Activated gamma-delta T cell (primary cell): ENCODE results near the gene GRAMD4.

Experiments
- DNase-seq: peaks from one replicate; lab custom pipeline; 2025; lab: John Stamatoyannopoulos, UW

The GRAMD4 gene

DNA sequence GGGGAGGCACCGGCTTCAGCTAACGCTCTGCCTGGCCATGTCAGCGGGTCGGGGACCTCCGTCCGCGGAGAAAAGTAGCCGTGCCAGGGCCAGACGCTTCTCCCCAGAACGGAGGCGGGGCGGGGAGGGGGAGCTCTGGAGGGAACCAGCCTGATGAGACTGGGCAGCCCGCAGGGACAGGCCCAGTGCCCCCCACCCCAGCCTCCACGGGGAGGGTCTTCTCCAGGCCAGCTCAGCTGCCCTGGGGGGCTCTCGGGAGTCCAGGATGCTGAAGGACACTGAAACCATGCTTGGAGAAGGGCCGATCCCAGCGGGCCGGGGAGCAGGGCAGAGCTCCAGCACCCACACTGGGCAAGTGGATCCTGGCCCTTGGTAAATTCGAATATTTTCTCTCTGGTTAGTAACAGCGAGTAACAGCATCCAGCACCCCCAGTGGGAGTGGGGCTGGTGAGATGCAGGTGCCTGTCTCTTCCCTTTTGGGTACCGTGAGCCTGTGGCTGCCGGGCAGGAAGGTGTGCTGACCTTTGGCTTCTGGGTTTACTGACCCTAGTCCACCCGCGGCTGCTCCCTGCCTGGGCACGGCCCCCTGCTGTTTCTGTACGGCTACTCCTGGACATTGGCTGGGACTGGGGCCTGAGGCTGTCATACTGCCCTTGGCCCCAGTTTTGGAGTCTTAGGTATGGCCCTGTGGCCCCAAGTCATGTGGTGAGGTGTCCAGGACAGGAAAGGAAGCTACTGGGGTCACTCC, 35.8 kb downstream of the GRAMD4 start:
- DNase-seq, result no peak

DNA sequence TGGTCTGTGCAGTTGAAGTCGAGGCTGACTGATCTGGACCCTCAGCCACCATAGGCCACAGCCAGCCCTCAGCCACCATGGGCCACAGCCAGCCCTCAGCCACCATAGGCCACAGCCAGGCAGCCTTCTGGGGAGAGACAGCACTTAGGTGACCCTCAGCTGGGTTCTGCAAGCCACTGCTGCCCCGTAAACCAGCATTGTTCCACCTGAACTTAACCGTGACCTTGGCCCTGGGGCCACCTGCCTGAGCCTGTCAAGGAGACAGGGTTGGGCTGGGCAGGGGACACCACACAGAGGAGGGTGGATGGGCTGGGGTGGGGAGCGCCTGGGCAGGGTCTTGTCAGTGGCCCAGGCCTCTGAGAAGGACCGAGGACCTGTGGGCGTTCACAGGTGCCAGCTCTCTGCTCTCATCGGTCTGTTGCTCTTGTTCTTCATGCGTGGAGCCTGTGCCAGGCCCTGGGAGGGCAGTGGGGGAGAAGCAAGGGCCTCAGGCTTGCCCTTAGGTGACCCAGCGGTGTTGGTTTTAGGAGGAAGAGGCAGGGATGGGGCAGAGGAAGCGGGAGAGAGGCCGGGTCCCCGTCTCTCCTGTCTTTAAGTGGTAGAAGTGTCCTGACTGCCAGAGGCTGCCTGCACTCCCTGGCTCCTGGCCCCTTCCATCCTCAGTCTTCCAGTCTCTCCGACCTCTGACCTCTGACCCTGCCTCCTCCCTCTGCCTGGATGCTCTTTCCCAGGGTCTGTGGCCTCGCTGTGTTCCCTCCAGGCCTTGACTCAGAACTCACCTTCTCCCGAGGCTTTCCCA, 36.9 kb downstream of the GRAMD4 start:
- DNase-seq, result no peak

DNA sequence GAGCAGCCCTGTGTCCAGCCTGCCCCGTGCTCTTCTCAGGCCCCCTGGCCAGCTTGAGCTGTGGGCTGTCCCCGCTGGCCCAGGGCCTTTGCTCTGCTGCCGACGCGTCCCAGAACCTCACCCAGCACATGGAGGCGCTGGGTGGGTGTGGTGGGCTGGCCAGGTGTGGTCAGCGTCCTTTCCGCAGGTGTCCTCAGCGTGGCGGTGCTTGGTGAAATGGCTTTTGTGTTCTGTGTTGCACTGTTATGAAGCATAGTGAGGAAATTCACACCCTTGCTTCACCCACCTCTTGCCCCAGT, 37.4 kb downstream of the GRAMD4 start:
- no peak for DNase-seq

DNA sequence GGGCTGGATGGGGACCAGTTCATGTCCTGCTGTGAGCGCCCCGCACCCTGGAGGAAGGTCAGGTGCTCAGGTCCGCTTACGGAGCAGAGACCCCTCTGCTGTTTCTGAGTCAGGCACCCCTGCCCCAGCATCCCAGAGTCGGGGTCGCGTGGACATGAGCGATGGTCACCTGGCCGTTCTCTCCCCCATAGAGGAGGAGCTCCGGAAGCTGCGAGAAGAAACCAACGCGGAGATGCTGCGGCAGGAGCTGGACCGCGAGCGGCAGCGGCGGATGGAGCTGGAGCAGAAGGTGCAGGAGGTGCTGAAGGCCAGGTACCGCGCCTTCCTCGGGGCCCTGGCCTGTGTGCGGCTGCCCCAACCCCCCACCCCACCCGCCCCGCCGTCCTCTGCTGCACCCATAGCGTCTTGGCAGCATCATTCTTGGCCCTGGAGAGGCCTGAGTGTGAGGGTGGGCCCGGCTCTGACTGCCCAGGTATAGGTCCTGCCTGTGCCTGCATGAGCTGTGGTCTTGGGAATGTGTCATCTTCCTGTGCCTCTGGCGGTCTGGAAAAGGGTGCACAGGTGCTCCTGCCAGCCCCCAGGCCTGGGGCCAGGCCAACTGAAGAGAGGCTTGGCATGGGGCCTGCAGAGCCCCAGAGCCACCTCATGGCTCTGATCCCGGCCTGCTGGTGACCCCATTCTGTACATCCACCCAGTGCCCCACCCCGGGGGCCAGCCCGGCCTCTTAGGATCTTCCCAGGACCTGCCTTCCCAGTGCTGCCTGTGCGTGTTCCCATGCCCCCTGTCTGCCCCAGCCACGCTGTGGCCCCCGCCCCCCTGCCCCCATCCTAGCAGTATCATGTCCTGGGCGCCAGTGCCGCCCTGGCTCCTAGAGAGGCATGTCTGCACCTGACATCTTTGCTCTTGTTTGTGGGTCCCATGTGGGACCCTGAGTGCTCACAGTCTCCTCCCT, 38.1 kb downstream of the GRAMD4 start:
- no peak for DNase-seq

DNA sequence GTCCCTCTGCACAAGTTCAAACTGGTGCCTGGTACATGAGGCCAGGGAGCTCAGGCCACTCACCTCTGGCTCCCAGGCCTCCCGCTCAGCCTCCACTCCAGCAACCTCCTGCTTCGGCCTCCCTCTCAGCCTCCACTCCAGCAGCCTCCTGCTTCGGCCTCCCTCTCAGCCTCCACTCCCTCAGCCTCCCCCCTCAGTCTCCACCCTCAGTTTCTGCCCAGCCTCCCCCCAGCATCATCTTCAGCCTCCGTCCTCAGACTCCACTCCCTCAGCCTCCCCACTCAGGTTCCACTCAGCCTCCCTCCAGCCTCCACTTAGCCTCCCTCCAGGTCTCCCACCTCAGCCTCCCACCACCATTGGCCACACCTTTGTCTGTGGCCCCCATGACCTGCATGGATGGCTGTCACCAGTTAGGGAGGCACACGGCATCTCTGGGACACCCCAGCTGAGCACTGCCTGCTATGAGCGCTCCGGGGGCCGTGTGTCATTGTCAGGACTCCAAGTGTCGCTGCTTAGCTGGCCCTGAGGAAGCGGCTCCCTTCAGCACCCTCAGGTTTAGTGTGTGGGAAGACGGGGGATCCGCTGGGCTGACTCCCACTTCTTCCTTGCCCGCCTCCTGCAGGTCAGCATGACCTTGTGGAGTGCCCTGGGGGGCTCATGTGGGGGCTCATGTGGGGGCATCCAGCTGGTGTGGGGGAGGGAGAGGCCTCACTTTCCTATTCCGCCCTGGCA, 39.0 kb downstream of the GRAMD4 start:
- DNase-seq, result no peak

DNA sequence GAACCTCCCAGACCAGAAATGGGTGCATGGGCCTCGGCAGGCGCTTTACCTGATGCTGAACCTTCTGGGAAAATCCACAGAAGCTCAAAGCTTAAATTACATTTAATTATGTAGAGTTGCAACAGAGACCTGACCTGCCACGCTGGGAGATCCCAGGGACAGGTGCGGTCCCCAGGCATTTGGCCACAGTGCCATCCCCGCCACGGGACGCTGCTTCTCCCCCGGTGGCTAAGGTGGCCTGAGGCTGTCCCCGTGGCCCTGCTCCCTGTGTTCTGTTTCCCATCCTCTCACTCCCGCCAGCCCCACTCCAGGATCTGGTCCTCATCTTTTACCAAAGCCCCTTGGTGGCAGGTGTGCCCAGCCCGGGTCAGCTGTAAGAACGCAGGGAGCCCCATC, 39.6 kb downstream of the GRAMD4 start:
- no peak for DNase-seq

DNA sequence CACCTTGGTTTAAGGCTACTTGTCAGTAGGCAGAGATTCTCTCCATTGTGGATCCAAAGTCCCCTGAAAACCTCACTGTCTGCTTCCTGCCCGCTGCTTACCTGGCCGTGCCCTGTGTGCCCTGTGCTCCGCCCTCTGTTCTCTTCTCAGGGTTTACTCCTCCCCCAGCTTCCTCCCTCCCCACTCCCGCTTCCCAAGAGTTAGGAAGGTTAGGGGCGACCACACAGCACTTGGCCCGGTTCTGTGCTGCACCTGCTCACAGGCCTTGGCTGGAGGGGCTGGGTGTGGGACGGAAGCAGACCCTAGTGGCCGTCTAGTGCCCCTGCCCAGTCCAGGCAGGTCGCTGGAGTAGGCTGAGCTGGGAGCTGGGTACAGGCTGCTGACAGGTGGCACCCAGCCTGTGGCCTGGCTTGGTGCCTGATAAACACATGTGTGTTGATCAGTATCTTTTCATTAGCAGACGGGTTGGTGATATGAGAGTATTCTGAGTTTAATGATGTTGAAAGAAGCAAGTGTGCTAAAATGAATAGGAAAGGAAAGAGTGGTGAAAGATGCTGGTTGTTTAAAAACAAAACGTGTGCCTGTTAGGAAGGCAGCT, 40.5 kb downstream of the GRAMD4 start:
- DNase-seq, result no peak

DNA sequence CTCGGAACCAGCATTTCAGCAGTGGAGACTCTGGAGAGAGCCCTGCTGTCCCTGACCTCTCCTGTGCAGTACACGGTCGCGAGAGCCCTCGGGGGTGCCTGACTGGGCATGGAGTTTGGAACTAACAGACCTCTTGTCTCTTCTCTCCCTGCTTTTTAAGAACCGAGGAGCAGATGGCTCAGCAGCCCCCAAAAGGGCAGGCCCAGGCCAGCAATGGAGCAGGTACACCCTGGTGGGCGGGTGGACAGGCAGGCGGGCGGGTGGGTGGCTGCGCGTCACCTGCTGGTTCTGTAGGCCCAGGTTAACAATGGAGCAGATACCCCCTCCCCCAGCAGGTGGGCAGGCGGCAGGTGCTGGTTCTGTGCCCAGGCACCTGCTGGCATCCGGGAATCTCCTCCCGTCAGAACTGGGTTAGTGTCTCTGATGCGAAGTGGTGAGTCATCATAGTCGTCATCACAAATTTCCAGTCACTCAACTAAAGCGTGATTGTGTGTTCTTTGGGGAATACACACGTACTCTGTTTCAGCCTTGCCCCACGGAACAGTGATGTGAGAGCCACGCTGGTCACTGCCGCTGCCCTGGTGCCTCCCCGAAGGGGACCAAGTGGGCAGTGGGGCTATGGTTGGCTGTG, 41.1 kb downstream of the GRAMD4 start:
- no peak for DNase-seq

DNA sequence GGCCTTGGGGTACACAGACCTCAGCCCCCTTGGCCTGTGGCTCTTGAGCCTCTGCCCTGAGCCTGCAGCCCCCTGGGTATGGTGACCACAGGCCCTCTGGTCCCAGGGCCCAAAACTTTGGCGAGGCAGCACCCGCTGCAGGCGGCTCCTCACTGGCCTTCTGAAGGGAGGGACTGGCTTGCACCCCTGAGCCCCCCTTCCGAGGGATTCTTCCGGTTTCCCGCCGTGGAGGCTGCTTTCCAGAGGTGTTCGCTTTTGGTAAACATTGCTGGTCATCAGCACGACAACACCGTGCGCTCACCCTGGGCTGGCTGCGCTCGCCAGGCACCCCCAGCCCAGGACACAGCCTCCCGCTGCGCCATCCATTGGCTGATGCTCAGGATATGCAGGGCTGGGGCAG, 42.0 kb downstream of the GRAMD4 start:
- no peak for DNase-seq

DNA sequence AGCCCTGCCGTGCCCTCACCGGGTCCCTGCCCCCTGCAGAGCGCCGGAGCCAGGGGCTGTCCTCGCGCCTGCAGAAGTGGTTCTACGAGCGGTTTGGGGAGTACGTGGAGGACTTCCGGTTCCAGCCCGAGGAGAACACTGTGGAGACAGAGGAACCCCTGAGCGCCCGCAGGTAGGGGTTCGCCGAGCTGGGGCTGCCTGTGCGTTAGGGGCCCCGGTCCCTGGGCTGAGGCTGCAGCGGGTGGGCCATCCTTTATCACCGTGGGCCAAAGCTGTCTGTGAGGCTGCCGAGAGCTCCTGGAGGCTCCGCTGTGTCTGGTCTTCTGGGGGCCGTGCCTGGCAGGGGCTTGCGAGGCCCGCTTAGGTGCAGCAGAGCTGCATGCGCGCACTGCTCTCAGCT, 42.8 kb downstream of the GRAMD4 start:
- no peak for DNase-seq

DNA sequence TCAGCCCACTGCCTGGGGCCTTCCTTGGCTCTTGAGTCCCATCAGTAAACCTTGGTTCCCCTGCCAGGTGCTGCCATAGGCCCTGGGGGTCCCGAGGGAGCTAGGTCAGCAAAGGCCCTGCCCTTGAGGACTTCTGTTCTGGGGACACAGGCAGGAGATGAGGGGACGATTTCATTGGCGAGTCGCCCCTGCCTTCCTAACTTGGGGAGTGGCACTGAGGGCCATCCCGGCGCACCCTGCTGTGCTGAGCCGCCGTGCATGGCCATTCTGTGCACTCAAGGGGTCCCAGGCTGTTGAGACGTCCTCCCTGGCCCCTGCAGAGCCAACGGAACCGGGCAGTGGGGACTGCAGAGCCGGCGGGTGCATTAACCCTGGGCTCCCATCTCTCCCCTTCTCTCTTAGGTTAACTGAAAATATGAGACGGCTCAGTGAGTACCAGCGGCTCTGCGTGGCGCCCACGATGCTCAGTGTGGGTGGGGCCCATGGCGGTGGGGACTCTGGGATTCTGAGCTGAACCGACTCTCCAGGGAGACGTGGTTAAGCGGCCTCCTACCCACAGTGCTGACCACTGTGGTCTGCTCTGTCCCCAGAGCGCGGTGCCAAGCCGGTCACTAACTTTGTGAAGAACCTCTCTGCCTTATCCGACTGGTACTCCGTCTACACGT, 43.4 kb downstream of the GRAMD4 start:
- no peak for DNase-seq

DNA sequence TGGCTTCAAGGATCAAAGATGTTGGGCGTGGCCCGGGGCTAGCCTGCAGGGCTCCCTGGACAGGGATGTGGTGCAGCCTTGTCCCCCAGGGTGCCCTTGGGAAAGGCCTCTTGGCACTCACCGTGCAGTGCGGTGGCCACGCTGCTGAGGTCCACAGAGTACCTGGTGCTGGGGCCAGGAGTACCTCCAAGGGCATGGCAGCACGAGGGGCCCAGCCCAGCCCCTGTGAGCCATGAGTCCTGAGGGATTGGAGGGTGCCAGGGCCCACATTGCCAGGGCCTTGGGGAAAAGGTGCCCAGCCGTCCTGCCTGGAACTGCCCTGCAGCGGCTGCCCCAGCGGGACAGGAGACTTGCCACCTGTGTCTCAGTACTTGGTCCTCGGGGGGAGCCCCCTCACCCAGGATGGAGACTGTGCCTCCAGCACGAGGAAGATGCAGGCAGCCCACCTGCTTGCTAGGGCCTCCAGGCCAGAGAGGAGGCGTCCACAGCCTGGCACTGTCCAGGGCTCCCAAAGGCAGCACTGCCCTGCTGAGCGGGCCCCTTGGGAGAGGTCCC, 44.2 kb downstream of the GRAMD4 start:
- no peak for DNase-seq

DNA sequence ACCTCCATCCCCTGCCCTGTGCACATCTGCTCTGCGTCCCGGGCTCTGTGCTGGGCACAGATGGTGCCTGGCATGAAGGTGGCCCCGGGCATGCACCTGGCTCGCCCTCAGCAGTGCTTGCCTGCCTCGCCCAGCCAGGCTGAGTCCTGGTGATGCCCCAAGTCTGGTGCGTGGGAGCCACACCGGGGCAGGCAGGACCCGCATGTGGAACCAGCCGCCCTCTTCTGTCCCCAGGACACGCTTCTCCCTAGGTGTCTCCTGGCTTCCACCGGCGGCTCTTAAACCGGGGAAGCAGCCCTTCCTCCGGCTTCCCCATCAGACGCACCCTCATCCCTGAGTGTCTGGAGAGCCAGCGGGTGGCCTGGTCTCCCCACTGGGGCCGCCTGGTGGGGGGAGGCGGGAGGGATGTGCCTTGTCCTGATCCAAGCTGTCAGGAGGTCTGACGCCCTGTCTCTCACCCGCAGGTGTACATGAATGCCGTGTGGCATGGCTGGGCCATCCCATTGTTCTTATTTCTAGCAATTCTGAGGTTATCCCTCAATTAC, 45.0 kb downstream of the GRAMD4 start:
- no peak for DNase-seq

DNA sequence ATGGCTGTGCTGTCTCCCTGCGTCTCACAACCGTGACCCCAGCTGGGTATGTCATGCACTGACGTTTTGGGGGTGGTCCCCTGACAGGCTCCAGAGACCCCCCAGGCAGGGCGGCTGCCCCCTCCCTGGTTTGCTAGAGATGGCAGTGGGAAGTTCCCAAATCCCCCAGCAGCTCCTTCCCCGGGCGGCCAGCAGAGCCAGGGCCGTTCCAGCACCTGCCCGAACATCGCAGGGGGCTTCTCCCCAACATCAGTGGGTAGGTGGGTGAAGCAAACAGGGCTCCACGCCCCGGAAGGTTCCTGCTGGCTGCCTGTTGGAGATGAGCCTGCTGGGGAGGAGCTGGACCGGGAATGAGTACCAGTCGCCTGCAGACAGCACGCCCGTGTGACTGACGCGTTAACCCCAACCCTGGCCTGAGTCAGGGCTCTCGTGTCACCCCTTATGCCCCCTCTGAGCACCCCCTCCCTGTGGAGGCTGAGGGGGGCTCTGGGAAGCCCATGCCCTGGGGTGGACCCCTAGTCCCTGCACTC, 45.6 kb downstream of the GRAMD4 start:
- DNase-seq, result no peak

DNA sequence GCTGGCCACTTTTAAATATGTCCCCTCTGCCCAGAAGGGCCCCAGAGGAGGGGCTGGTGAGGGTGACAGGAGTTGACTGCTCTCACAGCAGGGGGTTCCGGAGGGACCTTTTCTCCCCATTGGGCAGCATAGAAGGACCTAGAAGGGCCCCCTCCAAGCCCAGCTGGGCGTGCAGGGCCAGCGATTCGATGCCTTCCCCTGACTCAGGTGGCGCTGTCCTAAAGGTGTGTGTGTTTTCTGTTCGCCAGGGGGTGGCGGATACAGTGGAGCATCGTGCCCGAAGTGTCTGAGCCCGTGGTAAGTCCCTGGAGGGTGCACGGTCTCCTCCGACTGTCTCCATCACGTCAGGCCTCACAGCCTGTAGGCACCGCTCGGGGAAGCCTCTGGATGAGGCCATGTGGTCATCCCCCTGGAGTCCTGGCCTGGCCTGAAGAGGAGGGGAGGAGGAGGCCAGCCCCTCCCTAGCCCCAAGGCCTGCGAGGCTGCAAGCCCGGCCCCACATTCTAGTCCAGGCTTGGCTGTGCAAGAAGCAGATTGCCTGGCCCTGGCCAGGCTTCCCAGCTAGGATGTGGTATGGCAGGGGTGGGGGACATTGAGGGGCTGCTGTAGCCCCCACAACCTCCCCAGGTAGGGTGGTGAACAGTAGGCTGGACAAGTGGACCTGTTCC, 46.5 kb downstream of the GRAMD4 start:
- no peak for DNase-seq

DNA sequence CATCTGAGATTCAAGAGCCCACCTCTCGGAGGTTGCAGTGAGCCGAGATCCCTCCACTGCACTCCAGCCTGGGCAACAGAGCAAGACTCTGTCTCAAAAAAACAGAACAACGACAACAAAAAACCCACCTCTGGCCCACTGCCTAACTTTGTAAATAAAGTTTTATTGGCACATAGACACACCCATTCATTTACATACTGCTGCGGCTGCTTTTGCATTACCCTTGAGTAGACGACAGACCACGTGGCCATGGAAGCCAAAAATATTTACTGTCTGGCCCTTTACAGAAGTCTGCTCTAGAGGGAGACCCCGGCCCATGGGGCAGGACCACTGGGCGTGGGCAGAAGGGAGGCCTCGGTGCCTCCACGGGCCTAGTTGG, 47.0 kb downstream of the GRAMD4 start:
- DNase-seq, result no peak

DNA sequence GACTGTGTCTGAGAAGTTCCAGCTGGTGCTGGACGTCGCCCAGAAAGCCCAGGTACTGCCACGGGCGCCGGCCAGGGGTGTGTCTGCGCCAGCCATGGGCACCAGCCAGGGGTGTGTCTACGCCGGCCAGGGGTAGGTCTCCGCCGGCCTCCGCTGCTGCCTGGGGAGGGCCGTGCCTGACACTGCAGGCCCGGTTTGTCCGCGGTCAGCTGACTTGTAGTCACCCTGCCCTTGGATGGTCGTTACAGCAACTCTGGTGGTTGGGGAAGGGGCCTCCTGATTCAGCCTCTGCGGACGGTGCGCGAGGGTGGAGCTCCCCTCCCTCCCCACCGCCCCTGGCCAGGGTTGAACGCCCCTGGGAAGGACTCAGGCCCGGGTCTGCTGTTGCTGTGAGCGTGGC, 47.9 kb downstream of the GRAMD4 start:
- DNase-seq, result no peak

DNA sequence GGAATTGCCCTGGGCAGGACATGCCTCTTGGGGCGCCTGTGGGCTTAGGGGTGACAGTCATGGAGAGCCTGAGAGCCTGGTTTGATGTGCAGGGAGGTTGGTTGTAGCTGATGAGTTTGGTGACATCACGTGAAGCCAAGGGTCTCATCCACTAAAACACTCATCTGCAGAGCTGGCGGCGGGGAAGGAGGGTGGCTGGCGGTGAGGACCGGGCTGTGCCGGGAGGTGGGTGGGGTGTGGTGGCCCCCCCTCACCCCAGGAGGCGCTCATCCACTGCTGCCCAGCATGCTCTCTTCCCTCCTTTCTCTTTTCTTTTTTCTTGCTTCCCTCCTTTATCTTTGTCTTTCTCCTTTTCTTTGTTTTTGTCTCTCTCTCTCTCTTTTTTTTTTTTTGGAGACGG, 49.0 kb downstream of the GRAMD4 start:
- DNase-seq, result no peak

DNA sequence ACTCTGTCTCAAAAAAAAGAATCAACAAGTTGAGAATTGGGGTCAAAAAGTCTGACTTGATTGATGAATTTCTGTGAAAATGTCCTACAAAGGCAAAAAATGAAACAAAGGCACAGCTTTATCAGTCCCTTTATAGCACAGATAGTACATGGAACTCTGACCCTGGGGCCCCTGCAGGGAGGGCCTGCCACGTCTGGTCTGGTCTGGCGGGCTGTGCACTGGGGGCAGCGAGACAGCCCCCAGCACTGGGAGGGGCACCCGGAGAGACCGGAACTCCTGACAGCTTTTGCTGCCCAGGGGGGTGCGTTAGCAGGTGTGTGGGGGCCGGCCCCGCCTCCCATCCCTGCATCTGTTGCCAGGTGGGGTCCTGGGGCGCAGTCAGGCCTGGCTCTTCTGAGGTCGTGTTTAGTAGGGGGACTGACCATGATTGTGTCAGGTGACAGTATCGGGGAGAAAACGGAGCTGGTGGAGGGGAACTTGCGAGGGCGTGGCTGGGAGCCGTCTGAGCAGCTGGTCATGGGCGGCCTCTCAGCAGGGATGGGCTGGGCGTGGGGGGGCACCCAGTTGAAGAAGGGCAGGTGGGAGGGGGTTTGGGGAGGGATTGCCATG, 51.7 kb downstream of the GRAMD4 start:
- DNase-seq, result no peak
